ENCODE data around the gene FHIT.
"Not testable (repeated sequence)": the region's sequence is repeated elsewhere in the genome, so short reads cannot be mapped to it uniquely, and the experiment has no call there.

Gene FHIT

DNA sequence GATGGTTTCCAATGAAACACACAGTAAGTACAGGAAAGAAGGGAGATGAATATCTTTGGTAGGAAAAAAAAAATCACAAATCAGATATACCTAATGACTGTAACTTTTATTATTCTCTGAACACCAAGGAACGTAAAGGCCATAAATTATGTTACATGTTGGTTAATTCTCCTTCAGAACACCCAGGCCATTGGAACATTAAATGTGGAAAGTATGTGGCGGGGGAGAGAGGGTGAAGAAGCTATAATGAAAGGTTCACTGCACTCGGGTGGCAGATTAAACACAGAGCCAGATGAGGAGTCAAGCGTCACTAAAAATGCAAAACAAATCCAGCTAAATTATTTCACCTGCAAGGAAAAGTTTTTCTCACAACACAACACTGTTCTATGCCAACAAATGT is 193.8 kb downstream of the FHIT start:
- DNase-seq (ENCODE audit: low read depth in 3 of 3): no peak

DNA sequence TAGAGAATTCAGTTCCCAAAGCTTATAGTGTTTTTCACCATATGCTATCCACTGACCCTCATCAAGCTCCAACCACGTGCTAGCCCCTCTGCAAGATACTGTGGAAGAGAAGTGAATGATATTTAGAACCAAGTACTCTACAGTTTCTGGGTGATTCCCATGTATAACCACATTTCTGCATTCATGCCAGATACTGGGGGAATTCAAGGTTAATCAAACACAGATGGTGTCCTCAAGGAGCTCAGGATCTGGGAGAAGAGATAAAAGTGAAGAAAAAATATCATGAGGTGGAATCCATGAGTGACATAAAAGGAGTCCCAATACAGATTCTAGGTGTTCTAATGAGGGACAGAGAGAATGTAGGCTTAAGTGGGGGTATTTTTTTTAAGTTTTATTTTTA is 195.8 kb downstream of the FHIT start:
- no peak for DNase-seq (ENCODE audit: low read depth in 3 of 3)

DNA sequence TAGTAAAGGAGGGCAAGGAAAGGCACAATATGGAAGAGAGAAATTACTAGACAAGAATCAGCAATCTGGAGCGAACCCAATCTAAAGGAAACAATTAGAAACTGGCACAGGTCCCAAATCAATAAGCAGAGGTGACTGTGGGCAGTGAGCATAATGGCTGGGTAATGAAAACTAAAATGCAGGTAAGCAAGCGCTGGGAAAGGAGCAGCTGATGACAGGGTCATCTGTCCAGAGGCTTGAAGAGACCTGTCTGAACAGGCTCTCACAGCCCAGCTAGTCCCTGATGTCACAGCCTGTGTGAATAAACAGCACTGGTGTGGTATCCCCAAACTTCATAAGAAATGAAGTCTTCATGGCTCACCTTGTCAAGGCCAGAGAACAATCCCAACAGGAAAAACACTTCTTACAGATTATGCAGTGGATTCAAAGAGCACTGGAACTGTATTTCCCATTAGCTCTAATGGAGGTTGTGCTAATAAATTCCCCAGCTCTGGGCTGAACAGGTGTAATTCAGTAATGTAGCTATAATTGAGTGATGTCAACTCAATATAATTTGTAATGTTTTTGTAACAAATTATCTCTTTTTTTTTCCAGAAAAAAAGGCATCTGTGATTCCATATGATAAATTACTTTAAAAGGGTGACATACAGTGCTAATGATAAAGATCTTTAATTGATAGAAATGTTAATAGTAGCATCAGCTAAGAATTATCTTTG is 197.3 kb downstream of the FHIT start:
- no peak for DNase-seq (ENCODE audit: low read depth in 3 of 3)

DNA sequence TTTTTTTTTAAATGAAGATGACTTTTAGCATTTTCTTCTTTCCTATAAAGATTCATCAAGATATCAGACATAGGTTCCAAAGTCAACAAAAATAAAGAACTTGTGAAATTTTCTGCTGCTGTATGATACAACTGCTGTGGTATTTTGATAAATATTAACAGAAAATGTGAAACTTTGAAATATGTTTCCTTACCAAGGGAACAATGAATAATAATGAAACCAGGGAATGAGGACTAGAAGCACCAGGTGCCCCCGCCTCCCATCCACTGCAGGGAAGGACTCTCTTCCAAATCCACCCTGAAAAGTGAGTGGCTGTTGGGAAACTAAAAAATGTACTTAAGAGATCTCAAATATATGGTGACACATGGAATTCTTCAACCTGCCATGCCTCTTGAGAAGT is 198.4 kb downstream of the FHIT start:
- DNase-seq (ENCODE audit: low read depth in 3 of 3): no peak

DNA sequence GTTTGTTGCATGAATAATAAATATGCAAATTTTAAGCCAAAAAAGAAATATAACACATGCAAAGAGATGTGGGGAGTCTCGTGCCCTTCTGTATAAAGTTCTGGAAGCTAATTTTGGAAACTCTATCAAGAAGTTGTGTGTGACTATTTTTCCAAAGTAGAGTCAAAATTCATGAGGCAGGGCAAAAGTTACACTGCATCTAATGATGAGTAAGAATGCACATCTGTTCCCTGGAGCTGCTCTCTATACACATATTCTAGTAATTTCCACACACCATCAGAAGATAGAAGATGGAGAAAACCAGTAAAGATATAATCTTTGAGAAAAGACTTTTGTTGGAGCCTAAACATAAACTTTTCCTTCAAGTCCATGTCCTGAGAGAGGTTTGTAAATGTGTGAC is 199.6 kb downstream of the FHIT start:
- DNase-seq (ENCODE audit: low read depth in 3 of 3): no peak

DNA sequence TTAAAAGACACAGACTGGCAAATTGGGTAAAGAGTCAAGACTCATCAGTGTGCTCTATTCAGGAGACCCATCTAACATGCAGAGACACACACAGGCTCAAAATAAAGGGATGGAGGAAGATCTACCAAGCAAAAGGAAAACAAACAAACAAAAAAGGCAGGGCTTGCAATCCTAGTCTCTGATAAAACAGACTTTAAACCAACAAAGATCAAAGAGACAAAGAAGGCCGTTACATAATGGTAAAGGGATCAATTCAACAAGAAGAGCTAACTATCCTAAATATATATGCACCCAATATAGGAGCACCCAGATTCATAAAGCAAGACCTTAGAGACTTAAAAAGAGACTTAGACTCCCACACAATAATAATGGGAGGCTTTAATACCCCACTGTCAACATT is 206.1 kb downstream of the FHIT start:
- not testable (repeated sequence) for DNase-seq (ENCODE audit: low read depth in 3 of 3)

DNA sequence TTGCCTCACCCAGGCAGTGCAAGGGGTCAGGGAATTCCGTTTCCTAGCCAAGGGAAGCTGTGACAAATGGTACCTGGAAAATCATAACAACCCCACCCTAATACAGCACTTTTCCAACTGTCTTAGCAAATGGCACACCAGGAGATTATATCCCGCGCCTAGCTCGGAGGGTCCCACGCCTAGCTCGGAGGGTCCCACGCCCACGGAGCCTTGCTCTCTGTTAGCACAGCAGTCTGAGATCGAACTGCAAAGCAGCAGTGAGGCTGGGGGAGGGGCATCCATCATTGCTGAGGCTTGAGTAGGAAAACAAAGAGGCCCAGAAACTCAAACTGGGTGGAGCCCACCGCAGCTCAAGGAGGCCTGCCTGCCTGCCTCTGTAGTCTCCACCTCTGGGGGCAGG is 208.1 kb downstream of the FHIT start:
- no peak for DNase-seq (ENCODE audit: low read depth in 3 of 3)

DNA sequence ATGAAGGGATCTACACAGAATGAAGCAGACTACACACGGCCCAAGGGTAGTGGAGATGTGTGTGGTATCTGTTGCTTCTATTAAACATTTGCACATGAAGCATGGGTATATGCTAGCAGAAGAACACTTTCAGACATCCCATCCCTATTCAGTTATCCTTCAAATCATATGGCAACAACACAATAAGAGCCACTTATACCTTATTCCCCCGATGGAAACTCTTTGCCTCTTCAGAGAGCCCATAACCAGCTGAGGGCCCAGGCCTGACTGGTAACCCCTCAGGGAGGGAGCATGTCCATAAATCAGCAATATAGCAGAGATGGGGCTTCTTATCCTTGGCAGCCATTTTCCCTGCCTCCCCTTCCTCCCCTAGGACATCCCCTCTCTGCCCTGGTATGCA is 210.6 kb downstream of the FHIT start:
- DNase-seq (ENCODE audit: low read depth in 3 of 3): no peak

DNA sequence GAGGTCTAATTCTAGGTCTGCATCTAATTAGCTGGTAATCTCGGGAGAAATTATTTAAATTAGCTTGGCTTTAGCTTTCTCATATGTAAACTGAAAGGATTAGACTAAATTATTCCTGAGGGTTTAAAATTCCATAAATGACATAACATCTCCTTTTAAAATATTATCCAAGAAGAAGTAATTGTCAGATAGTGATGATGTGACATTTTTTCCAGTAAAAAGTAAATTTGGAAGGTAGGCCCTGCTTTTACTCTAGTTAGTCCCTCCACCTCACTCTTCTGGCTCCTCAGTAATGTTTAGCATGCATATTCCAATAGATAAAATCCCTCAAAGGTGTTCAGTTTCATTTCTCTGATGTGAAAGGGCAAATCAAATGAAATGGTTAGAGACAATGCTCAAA is 215.7 kb downstream of the FHIT start:
- no peak for DNase-seq (ENCODE audit: low read depth in 3 of 3)

DNA sequence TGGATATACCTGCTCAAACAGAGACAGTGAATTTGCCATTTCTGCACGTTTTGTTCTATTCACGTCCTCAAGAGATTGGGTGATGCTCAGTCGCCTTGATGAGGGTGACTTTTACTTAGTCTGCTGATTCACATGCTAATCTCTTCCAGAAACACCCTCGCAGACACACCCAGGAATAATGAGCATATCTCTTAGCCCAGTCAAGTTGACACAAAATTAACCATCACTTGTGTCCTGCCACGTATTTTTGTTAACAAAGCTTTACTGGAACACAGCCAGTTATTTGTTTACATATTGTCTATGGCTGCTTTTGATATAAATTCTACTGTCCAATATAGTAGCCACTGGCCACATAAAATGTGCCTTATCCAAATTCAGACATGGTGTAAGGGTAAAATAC is 218.3 kb downstream of the FHIT start:
- no peak for DNase-seq (ENCODE audit: low read depth in 3 of 3)

DNA sequence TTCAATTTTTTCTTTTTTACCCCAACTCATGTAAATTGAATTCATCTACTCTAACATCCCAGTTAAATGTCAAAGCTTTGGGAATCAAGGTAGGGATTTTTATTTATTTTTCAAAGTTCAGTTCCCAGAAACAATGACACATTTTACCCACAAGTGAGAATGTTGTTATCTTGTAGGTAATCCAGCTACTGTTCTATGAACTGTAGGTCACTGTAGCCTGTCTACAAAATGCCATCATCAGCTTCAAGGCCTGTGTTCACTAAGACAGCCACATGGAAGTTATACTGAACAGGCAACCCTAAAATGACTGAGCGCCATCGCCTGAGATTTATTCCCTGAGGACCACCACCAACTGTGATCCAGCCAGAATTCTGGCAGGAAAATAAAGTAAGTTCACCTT is 219.7 kb downstream of the FHIT start:
- DNase-seq (ENCODE audit: low read depth in 3 of 3): no peak

DNA sequence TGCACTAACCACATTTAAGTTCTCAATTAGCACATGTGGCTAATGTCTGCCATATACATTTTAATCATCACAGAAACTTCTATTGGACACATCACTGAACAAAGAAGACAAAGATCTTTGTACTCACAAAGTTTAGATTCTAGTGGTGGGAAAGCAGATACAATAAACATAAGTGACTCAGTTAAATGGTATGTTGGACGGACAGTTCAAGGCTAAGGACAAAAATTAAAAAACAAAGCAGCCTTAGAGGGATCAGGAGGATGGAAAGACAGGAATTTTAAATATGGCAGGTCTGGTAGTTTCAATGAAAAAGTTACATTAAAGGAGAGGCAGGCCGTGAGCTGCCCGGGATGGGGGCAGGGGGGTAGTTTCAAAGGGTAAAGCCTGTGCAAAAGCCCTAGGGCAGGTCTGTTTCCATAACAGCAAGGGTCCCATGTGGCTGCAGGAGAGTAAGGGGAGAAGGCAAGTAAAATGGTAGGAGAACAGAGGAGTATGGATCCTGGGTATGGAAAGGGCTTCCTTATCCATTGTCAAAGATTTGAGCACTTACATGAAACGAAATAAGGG is 220.7 kb downstream of the FHIT start:
- DNase-seq (ENCODE audit: low read depth in 3 of 3): no peak

DNA sequence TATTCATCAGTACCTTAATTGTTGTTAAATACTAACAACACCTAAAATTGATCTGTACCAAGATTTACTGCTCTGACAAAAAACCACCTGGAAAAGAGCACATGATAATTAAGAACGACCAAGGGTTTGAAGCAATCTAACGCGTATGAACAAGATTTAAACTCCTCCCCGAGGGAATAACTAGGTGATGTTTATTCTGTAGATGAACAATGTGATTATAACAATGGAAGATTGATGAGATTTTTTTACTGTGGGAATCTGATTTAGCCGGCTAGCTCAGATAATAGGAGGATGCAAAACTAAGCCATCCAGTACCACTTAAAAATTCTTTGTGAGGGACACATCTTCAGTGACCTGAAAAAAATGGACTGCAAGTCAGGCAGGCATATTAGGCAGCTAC is 222.1 kb downstream of the FHIT start:
- DNase-seq (ENCODE audit: low read depth in 3 of 3): no peak

DNA sequence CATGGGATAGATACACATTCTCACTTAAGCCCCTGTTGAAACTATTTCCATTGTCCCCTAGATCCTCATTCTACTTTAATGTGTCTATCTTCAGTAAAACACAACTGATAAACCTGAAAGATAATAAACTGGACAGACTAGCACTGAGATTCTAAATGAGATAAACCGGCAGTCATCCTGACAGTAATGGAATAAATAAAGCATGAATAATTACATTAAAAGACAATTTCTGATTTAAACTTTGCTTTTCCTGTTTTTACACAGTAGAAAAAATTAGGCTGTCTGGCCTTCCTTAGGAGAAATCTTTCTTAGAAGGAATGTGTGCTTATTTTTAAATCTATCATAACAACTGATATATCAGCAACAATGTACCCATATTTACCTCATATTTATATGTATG is 232.4 kb downstream of the FHIT start:
- no peak for DNase-seq (ENCODE audit: low read depth in 3 of 3)

DNA sequence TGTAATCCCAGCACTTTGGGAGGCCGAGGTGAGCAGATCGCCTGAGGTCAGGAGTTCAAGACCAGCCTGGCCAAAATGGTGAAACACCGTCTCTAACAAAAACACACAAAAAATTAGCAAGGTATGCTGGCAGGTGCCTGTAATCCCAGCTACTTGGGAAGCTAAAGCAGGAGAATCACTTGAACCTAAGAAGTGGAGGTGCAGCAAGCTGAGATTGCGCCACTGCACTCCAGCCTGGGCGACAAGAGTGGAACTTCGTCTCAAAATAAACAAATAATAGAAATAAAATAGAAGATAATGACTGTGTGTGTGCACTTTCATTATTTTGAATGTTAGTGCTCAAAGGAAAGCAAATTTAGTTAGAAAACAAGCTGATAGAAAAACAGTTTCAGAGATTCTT is 234.2 kb downstream of the FHIT start:
- DNase-seq (ENCODE audit: low read depth in 3 of 3): not testable (repeated sequence)

DNA sequence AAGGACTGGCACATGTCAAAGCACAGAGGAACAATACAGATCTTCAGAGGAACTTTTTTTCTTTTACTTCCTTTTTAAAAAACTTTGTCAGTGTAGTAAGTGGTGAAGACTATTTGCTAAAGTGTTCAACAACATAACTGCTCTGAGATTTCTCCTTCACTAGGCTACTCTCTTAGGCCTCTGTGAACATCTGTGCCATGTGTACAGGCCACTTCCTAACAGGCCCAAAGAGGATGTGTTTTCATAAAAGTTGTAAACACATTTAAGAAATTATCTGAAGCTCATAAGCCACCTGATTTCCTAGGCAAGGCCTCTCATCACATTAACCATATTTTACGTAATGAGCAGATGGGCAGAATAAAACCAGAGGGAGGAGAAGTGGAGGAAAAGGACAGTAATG is 235.4 kb downstream of the FHIT start:
- DNase-seq (ENCODE audit: low read depth in 3 of 3): no peak

DNA sequence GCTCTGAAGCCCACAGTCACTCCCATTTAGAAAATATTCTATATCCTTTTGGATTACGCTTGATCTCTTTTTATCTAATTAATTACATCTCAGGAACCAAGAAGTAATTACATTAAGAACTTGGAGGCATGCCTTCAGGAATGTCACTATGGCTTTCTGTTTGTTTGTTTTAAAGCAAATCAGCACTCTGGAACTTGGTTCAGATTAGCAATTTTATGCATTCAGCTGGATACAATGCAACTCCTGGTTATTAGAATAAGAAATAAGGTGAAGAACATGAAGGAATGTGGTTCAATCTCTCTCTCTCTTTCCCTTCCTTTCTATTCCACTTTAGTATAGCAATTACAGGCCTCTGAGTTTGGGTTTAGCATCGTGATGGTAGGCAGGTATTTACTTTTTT is 235.8 kb downstream of the FHIT start:
- DNase-seq (ENCODE audit: low read depth in 3 of 3): no peak

DNA sequence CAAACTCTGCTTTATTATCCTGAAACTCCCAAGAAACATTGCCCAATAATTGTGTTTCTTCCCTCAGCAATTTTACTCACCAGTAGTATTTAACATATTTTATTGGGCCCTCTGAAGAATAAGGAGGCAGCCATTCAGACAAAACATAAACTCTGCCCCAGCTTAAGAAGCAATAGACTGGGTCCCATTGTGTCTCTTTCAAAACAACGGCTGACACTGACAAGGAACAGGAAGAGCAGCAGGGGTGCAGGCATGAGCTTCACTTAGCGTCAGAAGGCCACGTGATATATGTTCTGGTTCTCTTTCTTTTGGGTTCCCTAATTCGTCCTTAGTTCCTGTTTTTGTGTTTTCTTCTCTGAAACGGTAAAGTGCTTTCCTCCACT is 242.3 kb downstream of the FHIT start:
- DNase-seq (ENCODE audit: low read depth in 3 of 3): no peak

DNA sequence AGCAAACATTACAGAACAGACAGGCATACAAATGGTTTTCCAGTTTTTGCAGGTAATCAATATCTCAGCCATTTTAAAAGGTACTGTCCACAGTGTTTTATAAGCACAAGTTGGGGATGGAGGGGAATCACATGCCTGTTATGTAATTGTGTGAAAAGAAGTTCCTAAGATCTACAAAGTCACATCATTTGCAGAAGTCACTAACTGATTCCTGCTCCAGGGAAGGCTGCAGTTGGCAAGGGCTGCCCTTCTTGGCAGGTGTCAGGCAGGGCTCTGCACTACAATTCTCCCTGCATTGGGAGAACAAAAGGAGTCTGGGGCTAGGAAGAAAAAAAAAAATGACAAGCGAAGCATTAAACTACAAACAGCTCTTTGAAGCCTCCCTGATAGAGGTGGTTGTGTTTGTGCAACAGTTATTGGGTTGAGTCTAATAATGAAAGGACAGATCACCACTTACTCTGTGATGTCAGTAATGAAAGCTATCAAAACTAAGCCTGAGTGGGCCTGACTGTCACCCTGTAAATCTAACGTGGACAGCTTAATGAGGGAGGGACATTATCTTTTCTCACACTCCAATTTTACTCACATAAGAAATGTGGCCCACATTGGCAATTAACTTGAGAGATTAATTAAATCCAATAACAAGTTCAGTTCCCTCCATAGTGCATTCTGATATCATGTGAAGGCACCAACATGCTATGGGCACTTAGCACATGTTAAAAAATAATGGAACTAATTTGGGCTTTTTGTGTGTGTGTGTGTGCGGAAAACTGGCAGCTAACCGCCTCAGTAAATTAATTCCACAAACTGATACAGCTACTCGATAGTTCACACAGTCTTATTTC is 242.9 kb downstream of the FHIT start:
- DNase-seq (ENCODE audit: low read depth in 3 of 3): no peak

DNA sequence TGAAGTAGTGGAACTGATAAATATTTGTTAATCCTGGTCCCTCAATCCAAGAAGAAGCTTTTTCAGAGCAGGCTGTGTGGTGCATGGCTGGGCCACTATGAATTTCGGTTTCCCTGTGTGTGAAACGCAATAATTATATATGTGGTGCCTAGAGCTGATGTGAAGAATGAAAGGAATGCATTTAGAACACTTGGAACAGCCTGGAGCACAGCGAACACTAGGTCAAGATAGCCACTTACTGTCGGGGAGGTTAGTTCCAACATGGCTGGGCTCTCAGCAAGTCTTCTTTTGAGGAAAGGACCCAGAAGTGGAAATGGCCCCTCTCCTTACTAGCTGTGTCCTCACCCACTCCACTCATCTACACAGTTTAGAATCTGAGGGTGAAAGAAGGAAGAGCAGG is 245.7 kb downstream of the FHIT start:
- DNase-seq (ENCODE audit: low read depth in 3 of 3): no peak

DNA sequence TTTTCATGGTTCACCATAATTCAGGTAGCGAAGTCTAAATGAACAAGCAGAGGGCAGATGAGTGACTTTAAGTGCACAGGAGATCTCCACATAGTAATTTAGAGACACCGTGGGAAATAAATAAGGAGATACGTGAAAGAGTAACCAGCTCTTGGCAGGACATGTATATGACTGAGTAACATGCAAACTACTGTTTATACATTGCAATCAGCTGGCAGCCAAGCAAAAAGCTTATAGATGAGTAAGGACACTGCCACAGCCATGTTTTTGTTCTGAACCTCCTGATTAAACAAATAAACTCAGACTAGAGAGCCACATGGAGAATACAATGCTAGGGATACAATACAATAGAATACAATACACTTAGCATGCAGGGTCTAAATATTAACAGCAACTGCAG is 252.4 kb downstream of the FHIT start:
- DNase-seq (ENCODE audit: low read depth in 3 of 3): no peak

DNA sequence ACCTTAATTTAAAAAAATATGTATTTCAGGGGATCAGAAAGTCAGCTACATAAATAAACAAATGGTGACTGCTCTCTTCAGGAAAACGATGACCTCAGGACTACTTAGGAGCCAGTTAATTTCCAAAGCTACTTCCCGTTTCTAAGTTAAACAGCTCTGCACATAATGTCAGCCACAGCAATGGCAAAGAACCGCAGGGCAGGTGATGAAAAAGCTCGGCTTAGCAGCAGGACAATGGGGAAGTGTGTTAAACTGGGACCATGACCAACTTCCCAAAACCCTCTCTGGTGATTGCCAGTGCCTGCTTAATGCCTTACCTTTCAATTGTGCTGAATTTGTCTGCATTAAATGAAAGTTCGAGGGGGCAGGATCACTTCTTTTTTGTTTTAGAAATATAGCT is 258.9 kb downstream of the FHIT start:
- no peak for DNase-seq (ENCODE audit: low read depth in 3 of 3)

DNA sequence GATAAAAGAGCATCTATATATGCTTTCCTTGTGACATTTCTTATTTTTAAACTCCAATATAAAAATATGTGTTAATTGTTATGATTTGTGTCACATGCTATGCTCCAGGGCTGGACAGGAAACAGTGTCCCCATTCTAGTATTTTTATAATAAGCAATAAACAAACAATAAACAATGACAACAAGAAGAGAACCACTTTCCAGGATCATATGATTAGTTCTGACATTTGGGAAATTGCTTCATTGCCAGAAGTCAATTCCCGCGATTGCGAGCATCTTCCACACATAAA is 260.9 kb downstream of the FHIT start:
- no peak for DNase-seq (ENCODE audit: low read depth in 3 of 3)

All from stimulated activated CD4-positive, alpha-beta T cell treated with anti-CD3 and anti-CD28 coated beads, TNF-alpha, amount 100 ng/mL, for 4 hours (primary cell).